Measurements from ENCODE around the gene CCDC102A.

CCDC102A gene

DNA sequence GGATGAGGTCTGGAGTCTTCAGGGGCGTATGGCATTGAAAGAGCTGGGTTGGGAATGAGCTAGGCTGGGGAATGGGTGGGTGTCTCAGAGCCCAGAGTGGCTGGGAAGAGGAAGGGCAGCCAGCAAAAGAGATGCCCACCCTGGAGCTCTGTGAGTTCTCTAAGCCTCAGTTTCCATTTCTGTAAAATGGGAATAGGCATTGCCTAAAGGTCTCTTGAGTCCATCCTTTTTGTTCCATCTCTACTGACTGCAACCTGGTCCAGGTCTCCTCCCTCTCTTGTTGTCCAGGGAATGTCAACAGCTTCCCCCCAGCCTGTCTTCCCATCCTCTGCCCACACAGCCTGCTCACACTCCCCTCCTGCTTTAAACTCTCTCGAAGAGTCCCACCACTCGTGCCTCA is 19.6 kb downstream of the CCDC102A start (continued):
- TF ChIP-seq ZNF155 (tag by site-specific recombination; IDR thresholded peaks at IDR 0.05): no peak
- TF ChIP-seq ZNF585B (tag by site-specific recombination; IDR thresholded peaks at IDR 0.05): no peak
- no peak for TF ChIP-seq OVOL3 (tag by site-specific recombination; IDR thresholded peaks at IDR 0.05)

DNA sequence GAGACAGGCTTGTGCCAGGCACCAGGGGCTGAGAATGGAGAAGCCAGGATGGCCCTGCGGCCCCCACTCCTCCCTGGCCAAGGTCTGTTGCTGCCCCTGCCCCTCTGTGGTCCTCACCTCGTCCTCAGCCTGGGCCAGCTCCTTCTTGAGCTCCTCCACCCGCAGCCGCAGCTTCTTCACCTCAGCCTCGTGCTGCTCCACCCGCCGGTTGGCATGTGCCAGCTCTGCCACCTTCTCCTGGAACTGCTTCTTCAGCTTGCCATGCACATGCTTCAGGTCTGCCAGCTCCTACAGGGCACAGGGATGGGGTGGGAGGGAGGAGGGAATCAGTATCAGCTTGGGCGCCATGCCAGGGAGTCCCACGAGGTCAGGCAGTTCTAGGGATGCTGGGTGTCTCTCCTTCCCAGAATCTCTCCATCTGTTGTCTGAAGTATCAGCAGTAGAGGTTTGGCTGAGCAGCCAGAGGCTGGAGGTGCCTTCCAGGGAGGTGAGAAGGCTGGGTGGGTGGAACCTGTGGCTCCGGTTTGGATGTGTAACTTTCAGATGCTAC is 20.1 kb downstream of the CCDC102A start:
- H3K4me1 ChIP-seq (ENCODE audit: control insufficient read depth, insufficient read depth, low read length): peaks cover 2% of the 10 kb centered on the region; the same call in 1 of the 2 replicates
- H3K27ac ChIP-seq (ENCODE audit: extremely low read depth, low read depth, low read length): no peak overlapping the region
- peaks cover 0 to 16% of the 10 kb centered on the region in 2 experiments; a peak in 2 of 3 replicates for H3K36me3 ChIP-seq (ENCODE audit: control insufficient read depth in 2 of 2, insufficient read depth in 1 of 2, low read length in 2 of 2)
- TF ChIP-seq GLIS1 (tag by site-specific recombination; IDR thresholded peaks at IDR 0.05) (no peak), ZNF626 (tag by site-specific recombination; IDR thresholded peaks at IDR 0.05) (no peak), ZNF501 (tag by site-specific recombination; IDR thresholded peaks at IDR 0.05) (no peak)
- TF ChIP-seq, protein P1, sequence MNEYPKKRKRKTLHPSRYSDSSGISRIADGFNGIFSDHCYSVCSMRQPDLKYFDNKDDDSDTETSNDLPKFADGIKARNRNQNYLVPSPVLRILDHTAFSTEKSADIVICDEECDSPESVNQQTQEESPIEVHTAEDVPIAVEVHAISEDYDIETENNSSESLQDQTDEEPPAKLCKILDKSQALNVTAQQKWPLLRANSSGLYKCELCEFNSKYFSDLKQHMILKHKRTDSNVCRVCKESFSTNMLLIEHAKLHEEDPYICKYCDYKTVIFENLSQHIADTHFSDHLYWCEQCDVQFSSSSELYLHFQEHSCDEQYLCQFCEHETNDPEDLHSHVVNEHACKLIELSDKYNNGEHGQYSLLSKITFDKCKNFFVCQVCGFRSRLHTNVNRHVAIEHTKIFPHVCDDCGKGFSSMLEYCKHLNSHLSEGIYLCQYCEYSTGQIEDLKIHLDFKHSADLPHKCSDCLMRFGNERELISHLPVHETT (tag by site-specific recombination; IDR thresholded peaks at IDR 0.05): no peak
- no peak overlapping the region for H3K4me3 ChIP-seq (ENCODE audit: low read depth, low read length)
- CTCF ChIA-PET: interaction anchor here (0.7 to 5.2 kb wide), 4 partner anchors 69 to 212 kb away, joined by 3 to 86 read pairs (median 16); partner anchors contain the start of genes CIAPIN1 and COQ9
- POLR2A ChIA-PET: no interaction called here
- H3K9me3 ChIP-seq (ENCODE audit: control insufficient read depth, insufficient read depth, low read depth, low read length): no peaks in the 10 kb centered on the region

- Histone ChIP-seq H3K4me3 (ENCODE audit: low read depth, low read length) (no peak overlapping the region), H3K9me3 (ENCODE audit: control insufficient read depth, insufficient read depth, low read depth, low read length) (no peaks in the 10 kb centered on the region), H3K4me1 (ENCODE audit: control insufficient read depth, insufficient read depth, low read length) (peaks cover 2% of the 10 kb centered on the region; the same call in 1 of the 2 replicates), H3K27ac (ENCODE audit: extremely low read depth, low read depth, low read length) (no peak overlapping the region), H3K36me3 (ENCODE audit: control insufficient read depth in 2 of 2, insufficient read depth in 1 of 2, low read length in 2 of 2) (peaks cover 0 to 16% of the 10 kb centered on the region in 2 experiments; a peak in 2 of 3 replicates)
- TF ChIP-seq ZFP41 (tag by site-specific recombination; IDR thresholded peaks at IDR 0.05; ENCODE audit: borderline replicate concordance) (no peak), OVOL3 (tag by site-specific recombination; IDR thresholded peaks at IDR 0.05) (no peak)
- TF ChIP-seq, protein P2, sequence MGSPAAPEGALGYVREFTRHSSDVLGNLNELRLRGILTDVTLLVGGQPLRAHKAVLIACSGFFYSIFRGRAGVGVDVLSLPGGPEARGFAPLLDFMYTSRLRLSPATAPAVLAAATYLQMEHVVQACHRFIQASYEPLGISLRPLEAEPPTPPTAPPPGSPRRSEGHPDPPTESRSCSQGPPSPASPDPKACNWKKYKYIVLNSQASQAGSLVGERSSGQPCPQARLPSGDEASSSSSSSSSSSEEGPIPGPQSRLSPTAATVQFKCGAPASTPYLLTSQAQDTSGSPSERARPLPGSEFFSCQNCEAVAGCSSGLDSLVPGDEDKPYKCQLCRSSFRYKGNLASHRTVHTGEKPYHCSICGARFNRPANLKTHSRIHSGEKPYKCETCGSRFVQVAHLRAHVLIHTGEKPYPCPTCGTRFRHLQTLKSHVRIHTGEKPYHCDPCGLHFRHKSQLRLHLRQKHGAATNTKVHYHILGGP (tag by site-specific recombination; IDR thresholded peaks at IDR 0.05): no peak
- ChIA-PET POLR2A (no interaction called here), CTCF (interaction anchor here (0.6 kb wide), 1 partner anchor 16 kb away, joined by 5 read pairs; no protein-coding TSS in a partner anchor)
Observed at GRCh38 chr16:57514791-57515600, 21.4 kb downstream of the CCDC102A start.

DNA sequence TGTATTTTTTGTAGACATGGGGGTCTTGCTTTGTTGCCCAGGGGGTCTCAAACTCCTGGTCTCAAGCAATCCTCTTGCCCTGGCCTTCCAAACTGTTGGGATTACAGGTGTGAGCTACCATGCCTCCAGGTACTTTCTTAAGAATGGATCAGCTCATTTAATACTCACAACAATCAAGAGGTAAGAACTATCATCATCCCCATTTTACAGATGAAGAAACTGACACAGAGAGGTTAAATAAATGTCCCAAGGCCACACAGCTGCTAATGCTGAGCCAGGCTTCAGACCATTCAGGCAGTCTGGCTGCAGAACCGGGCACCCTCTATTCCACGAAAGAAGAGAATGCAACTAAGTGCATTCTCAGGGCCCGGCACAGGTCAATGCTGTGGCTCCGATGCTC is 22.0 kb downstream of the CCDC102A start:
- H3K9me3 ChIP-seq (ENCODE audit: control insufficient read depth, insufficient read depth, low read depth, low read length): no peaks in the 10 kb centered on the region
- peaks cover 2% of the 10 kb centered on the region; the same call in 1 of the 2 replicates for H3K4me1 ChIP-seq (ENCODE audit: control insufficient read depth, insufficient read depth, low read length)
- ChIA-PET POLR2A (interaction anchor here (0.8 kb wide), 1 partner anchor 67 kb away, joined by 3 read pairs; the partner anchor contains the start of genes CIAPIN1 and COQ9), CTCF (interaction anchor here (0.6 to 1.8 kb wide), 2 partner anchors 17 to 92 kb away, joined by 5 read pairs; no protein-coding TSS in a partner anchor)
- peaks cover 0 to 16% of the 10 kb centered on the region in 2 experiments; a peak in 2 of 3 replicates for H3K36me3 ChIP-seq (ENCODE audit: control insufficient read depth in 2 of 2, insufficient read depth in 1 of 2, low read length in 2 of 2)
- no peak overlapping the region for H3K27ac ChIP-seq (ENCODE audit: extremely low read depth, low read depth, low read length)
- no peak overlapping the region for H3K4me3 ChIP-seq (ENCODE audit: low read depth, low read length)
- TF ChIP-seq, protein P3, sequence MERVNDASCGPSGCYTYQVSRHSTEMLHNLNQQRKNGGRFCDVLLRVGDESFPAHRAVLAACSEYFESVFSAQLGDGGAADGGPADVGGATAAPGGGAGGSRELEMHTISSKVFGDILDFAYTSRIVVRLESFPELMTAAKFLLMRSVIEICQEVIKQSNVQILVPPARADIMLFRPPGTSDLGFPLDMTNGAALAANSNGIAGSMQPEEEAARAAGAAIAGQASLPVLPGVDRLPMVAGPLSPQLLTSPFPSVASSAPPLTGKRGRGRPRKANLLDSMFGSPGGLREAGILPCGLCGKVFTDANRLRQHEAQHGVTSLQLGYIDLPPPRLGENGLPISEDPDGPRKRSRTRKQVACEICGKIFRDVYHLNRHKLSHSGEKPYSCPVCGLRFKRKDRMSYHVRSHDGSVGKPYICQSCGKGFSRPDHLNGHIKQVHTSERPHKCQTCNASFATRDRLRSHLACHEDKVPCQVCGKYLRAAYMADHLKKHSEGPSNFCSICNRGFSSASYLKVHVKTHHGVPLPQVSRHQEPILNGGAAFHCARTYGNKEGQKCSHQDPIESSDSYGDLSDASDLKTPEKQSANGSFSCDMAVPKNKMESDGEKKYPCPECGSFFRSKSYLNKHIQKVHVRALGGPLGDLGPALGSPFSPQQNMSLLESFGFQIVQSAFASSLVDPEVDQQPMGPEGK (tag by site-specific recombination; IDR thresholded peaks at IDR 0.05): no peak
- TF ChIP-seq GLI2 (tag by site-specific recombination; IDR thresholded peaks at IDR 0.05; ENCODE audit: borderline replicate concordance, low read depth) (no peak), KLF7 (tag by site-specific recombination; IDR thresholded peaks at IDR 0.05; ENCODE audit: borderline replicate concordance) (no peak), ZNF132 (tag by site-specific recombination; IDR thresholded peaks at IDR 0.05; ENCODE audit: borderline replicate concordance) (no peak), ZNF664 (tag by site-specific recombination; IDR thresholded peaks at IDR 0.05) (peak; percentile 60)

Measured in HEK293 (cell line).